Skeletal muscle satellite cell (primary cell): Measurements from ENCODE around the gene ANO2.
"Not testable (repeated sequence)": the region's sequence is repeated elsewhere in the genome, so short reads cannot be mapped to it uniquely, and the experiment has no call there.

Experiments
- H3K27me3 ChIP-seq: 2 replicates; pipeline ENCODE4 v1.7.0; 2013; ENCODE audit warnings: low read length; ENCODE audit not compliant: control insufficient read depth, insufficient read depth
- H3K36me3 ChIP-seq: 2 replicates; pipeline ENCODE4 v1.7.0; 2013; ENCODE audit warnings: mild to moderate bottlenecking, control low read depth, low read length; ENCODE audit not compliant: insufficient read depth
- H3K4me1 ChIP-seq: 2 replicates; pipeline ENCODE4 v1.7.0; 2013; ENCODE audit warnings: low read length; ENCODE audit not compliant: control insufficient read depth, insufficient read depth
- H3K4me2 ChIP-seq: 2 replicates; pipeline ENCODE4 v1.7.0; 2013; ENCODE audit warnings: mild to moderate bottlenecking, low read length
- H3K4me3 ChIP-seq: 2 replicates; pipeline ENCODE4 v1.7.0; 2013; ENCODE audit warnings: low read length
- H3K9ac ChIP-seq: 2 replicates; pipeline ENCODE4 v1.7.0; 2013; ENCODE audit warnings: mild to moderate bottlenecking, low read depth, low read length, moderate library complexity
- H3K9me3 ChIP-seq: replicated peaks from 2 replicates; pipeline ENCODE4 v1.7.0; 2013; ENCODE audit warnings: mild to moderate bottlenecking, control low read depth, low read length

ANO2 gene

GRCh38 chr12:5682581-5682980 is 262.5 kb downstream of the ANO2 start:
- no peaks in the 10 kb centered on the region for H3K27me3 ChIP-seq
- no peak overlapping the region for H3K4me3 ChIP-seq

GRCh38 chr12:5678176-5678575 is 266.9 kb downstream of the ANO2 start:
- no peak overlapping the region for H3K4me3 ChIP-seq
- H3K27me3 ChIP-seq, result no peaks in the 10 kb centered on the region
- H3K9me3 ChIP-seq, result peaks cover 6% of the 10 kb centered on the region
- H3K36me3 ChIP-seq, result no peaks in the 10 kb centered on the region
- no peaks in the 10 kb centered on the region for H3K4me1 ChIP-seq
- H3K4me2 ChIP-seq, result no peak overlapping the region
- no peak overlapping the region for H3K9ac ChIP-seq

More at GRCh38 chr12:5682581-5682980, 262.5 kb downstream of the ANO2 start:
- Histone ChIP-seq H3K36me3 (no peaks in the 10 kb centered on the region), H3K4me1 (no peaks in the 10 kb centered on the region), H3K9me3 (no peaks in the 10 kb centered on the region), H3K9ac (no peak overlapping the region), H3K4me2 (no peak overlapping the region)

- H3K9ac ChIP-seq, H3K4me1 ChIP-seq, H3K4me3 ChIP-seq, H3K36me3 ChIP-seq, H3K4me2 ChIP-seq, H3K9me3 ChIP-seq, H3K27me3 ChIP-seq: not testable (repeated sequence)
Measured at GRCh38 chr12:5669624-5670023, 275.4 kb downstream of the ANO2 start.

- no peak overlapping the region for H3K4me3 ChIP-seq
Measured at GRCh38 chr12:5665615-5666014, 279.4 kb downstream of the ANO2 start.

GRCh38 chr12:5661811-5662210 is 283.2 kb downstream of the ANO2 start:
- no peaks in the 10 kb centered on the region for H3K36me3 ChIP-seq

More at GRCh38 chr12:5665615-5666014, 279.4 kb downstream of the ANO2 start:
- Histone ChIP-seq H3K9ac (no peak overlapping the region), H3K27me3 (no peaks in the 10 kb centered on the region), H3K4me2 (peak overlapping the region; percentile 38), H3K9me3 (no peaks in the 10 kb centered on the region), H3K4me1 (peaks cover 6% of the 10 kb centered on the region), H3K36me3 (no peaks in the 10 kb centered on the region)

GRCh38 chr12:5660238-5660637 is 284.8 kb downstream of the ANO2 start:
- Histone ChIP-seq H3K4me2 (no peak overlapping the region), H3K4me1 (no peaks in the 10 kb centered on the region), H3K4me3 (no peak overlapping the region), H3K9me3 (no peaks in the 10 kb centered on the region), H3K36me3 (no peaks in the 10 kb centered on the region), H3K27me3 (no peaks in the 10 kb centered on the region), H3K9ac (no peak overlapping the region)

More at GRCh38 chr12:5661811-5662210, 283.2 kb downstream of the ANO2 start:
- H3K9me3 ChIP-seq, result no peaks in the 10 kb centered on the region
- no peak overlapping the region for H3K4me3 ChIP-seq
- peaks cover 6% of the 10 kb centered on the region for H3K4me1 ChIP-seq
- H3K4me2 ChIP-seq, result no peak overlapping the region
- no peak overlapping the region for H3K9ac ChIP-seq
- no peaks in the 10 kb centered on the region for H3K27me3 ChIP-seq

GRCh38 chr12:5658339-5658941 is 286.6 kb downstream of the ANO2 start:
- not testable (repeated sequence) for H3K27me3 ChIP-seq, H3K9ac ChIP-seq, H3K4me2 ChIP-seq, H3K36me3 ChIP-seq, H3K9me3 ChIP-seq, H3K4me3 ChIP-seq, H3K4me1 ChIP-seq

GRCh38 chr12:5656836-5657235 is 288.2 kb downstream of the ANO2 start:
- no peaks in the 10 kb centered on the region for H3K36me3 ChIP-seq
- no peak overlapping the region for H3K9ac ChIP-seq
- H3K9me3 ChIP-seq, result no peaks in the 10 kb centered on the region
- H3K4me3 ChIP-seq, result no peak overlapping the region
- no peak overlapping the region for H3K4me2 ChIP-seq
- no peaks in the 10 kb centered on the region for H3K4me1 ChIP-seq
- H3K27me3 ChIP-seq, result no peaks in the 10 kb centered on the region

- Histone ChIP-seq H3K4me2 (no peak overlapping the region), H3K4me1 (no peaks in the 10 kb centered on the region), H3K36me3 (no peaks in the 10 kb centered on the region), H3K4me3 (no peak overlapping the region), H3K27me3 (no peaks in the 10 kb centered on the region), H3K9me3 (no peaks in the 10 kb centered on the region), H3K9ac (no peak overlapping the region)
Measured at GRCh38 chr12:5655120-5655519, 289.9 kb downstream of the ANO2 start.

- no peaks in the 10 kb centered on the region for H3K27me3 ChIP-seq
- H3K36me3 ChIP-seq, result no peaks in the 10 kb centered on the region
- H3K4me1 ChIP-seq, result no peaks in the 10 kb centered on the region
- no peaks in the 10 kb centered on the region for H3K9me3 ChIP-seq
- H3K4me2 ChIP-seq, result no peak overlapping the region
- no peak overlapping the region for H3K4me3 ChIP-seq
- H3K9ac ChIP-seq, result no peak overlapping the region
Measured at GRCh38 chr12:5654019-5654418, 291.0 kb downstream of the ANO2 start.

GRCh38 chr12:5650829-5651461 is 294.1 kb downstream of the ANO2 start:
- H3K36me3 ChIP-seq, result no peaks in the 10 kb centered on the region
- H3K4me1 ChIP-seq, result no peaks in the 10 kb centered on the region
- no peak overlapping the region for H3K4me2 ChIP-seq
- no peaks in the 10 kb centered on the region for H3K9me3 ChIP-seq
- H3K4me3 ChIP-seq, result no peak overlapping the region
- no peaks in the 10 kb centered on the region for H3K27me3 ChIP-seq
- no peak overlapping the region for H3K9ac ChIP-seq

- Histone ChIP-seq H3K27me3 (no peaks in the 10 kb centered on the region), H3K4me2 (no peak overlapping the region), H3K9me3 (no peaks in the 10 kb centered on the region), H3K36me3 (no peaks in the 10 kb centered on the region), H3K4me1 (no peaks in the 10 kb centered on the region), H3K4me3 (no peak overlapping the region), H3K9ac (no peak overlapping the region)
Measured at GRCh38 chr12:5650281-5650680, 294.8 kb downstream of the ANO2 start.
